GM19463 (cell line): ENCODE data around the gene AKR1D1.

ENCODE experiments used
- ATAC-seq: cut with Tn5 transposase; IDR thresholded peaks from one replicate; pipeline ENCODE4 v1.9.1; 2021; ENCODE audit warnings: mild to moderate bottlenecking, moderate library complexity; ENCODE audit not compliant: unreplicated experiment

The AKR1D1 gene

DNA sequence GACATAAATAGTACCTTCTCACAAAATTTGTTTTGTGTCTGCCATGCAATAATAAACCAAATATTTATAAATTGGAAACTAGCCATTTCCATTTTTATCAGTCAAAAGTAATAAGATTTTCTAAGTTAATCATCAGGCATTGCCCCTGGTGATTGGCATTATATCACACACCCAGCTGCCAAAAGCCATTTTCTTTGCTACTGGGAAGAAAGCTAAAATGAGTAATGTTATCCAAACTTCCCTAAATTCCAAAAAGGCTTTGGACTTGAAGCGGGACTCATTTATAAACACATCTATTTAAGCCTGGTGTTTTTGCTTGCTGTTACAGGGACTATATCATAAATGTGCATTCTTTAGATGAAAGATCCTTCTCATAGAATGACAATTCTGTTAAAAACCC is 86.0 kb downstream of the AKR1D1 start:
- ATAC-seq: no peak

- ATAC-seq: no peak
These were observed 87.5 kb downstream of the AKR1D1 start for GRCh38 chr7:138163800-138164199.

DNA sequence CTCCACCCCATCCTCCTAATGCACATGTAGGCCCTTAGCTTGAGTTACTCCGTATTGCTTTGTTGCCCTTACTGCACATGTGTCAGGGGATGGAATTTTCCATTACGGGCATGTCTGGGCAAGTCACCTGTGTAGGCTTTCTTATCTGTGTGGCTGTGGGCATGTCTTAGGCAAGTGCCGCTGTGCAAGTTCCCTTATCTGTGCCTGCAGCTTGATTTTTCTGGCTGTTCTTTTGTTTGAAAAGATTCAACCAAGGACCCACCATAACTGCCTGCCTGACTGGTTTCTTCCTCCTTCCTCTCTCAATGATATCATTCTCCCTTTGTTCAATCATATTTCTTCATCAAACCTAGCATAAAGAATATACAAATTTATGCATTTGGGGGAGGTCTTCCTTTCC is 88.5 kb downstream of the AKR1D1 start:
- no peak for ATAC-seq

DNA sequence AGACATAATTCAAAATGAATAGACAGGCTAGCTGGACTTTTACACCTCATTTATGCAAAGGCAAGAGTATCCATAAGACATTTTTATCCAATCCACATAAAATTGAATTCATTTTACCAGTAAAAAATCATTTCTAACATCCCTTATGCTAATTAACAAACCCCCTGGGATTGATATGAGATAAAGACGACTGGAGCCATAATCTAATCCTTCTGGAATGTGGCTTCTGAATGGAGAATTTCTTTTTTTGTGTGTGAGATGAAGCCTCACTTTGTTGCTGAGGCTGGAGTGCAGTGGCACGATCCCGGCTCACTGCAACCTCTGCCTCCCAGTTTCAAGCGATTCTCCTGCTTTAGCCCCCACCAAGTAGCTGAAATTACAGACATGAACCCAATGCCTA is 90.4 kb downstream of the AKR1D1 start:
- ATAC-seq: no peak

GRCh38 chr7:138167222-138167621 is 91.0 kb downstream of the AKR1D1 start:
- ATAC-seq: no peak

DNA sequence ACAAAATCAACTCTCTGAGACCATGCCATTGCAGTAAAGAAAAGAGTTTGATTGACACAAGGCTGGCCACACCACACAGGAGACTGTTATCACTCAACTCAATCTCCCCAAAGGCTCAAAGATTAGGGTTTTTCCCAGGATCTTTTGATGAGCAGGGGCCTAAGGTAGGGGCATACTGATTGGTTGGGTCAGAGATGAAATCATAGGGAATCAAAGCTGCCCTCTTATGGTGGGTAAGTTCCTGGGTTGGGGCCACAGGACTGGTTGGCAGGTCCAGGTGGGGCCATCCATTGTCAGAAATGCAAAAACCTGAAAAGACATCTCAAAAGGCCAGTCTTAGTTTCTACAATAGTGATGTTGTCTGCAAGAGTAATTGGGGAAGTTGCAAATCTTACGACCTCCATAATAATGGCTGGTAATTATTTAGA is 91.6 kb downstream of the AKR1D1 start:
- no peak for ATAC-seq
